Measurements from ENCODE around the gene RILP. TPM values are rescaled to one million over a fixed set of nuclear protein-coding genes. Genes with fewer than 3 reads are reported as not detected.
A peak's percentile ranks its signal among the peaks of the same experiment; 100 is the strongest.
"Not testable (repeated sequence)": the region's sequence is repeated elsewhere in the genome, so short reads cannot be mapped to it uniquely, and the experiment has no call there.

RILP gene
- total RNA-seq, 2 donors from 2014 or later = 38.6 to 60.7 TPM

- H3K36me3 ChIP-seq = peaks cover 25% of the 10 kb centered on the region
- no peak overlapping the region for H3K27ac ChIP-seq
- no peak for DNase-seq (ENCODE audit: low spot score)
- H3K9me3 ChIP-seq = no peaks in the 10 kb centered on the region
- no peak overlapping the region for H3K4me3 ChIP-seq
- H3K4me1 ChIP-seq = peaks cover 0 to 25% of the 10 kb centered on the region in 2 donors
- no peaks in the 10 kb centered on the region for H3K27me3 ChIP-seq
- TF ChIP-seq CTCF (IDR thresholded peaks at IDR 0.05) = no peak
Observed at GRCh38 chr17:1686086-1686485, 36.4 kb upstream of the RILP start.

- peaks cover 40% of the 10 kb centered on the region for H3K36me3 ChIP-seq
- H3K27ac ChIP-seq = peak within 1 kb of the TSS; percentile 93 to 94
- DNase-seq (ENCODE audit: low spot score) = peak; percentile 99
- peak in 1 of 2 donors; percentile 9 for TF ChIP-seq CTCF (IDR thresholded peaks at IDR 0.05)
- no peaks in the 10 kb centered on the region for H3K9me3 ChIP-seq
- no peaks in the 10 kb centered on the region for H3K27me3 ChIP-seq
- H3K4me1 ChIP-seq = peaks cover 0 to 25% of the 10 kb centered on the region in 2 donors
- peak within 1 kb of the TSS; percentile 86 for H3K4me3 ChIP-seq
Observed at GRCh38 chr17:1684378-1685189, 34.9 kb upstream of the RILP start, which contains the start of gene PRPF8. PRPF8 (minus strand) TSS chr17:1684867; CDS start chr17:1684571, 296 bp downstream.

- H3K27ac ChIP-seq = peak overlapping the region; percentile 93 to 94
- peaks cover 0 to 25% of the 10 kb centered on the region in 2 donors for H3K4me1 ChIP-seq
- peak overlapping the region; percentile 86 for H3K4me3 ChIP-seq
- H3K27me3 ChIP-seq = no peaks in the 10 kb centered on the region
- no peak for TF ChIP-seq CTCF (IDR thresholded peaks at IDR 0.05)
- DNase-seq (ENCODE audit: low spot score) = no peak
- no peaks in the 10 kb centered on the region for H3K9me3 ChIP-seq
- peaks cover 51% of the 10 kb centered on the region for H3K36me3 ChIP-seq
Observed at GRCh38 chr17:1683459-1683858, 33.8 kb upstream of the RILP start.

GRCh38 chr17:1676401-1676800 is 26.7 kb upstream of the RILP start:
- DNase-seq (ENCODE audit: low spot score) = no peak
- no peak for TF ChIP-seq CTCF (IDR thresholded peaks at IDR 0.05)
- Histone ChIP-seq H3K27me3 (no peaks in the 10 kb centered on the region), H3K4me3 (no peak overlapping the region), H3K4me1 (no peaks in the 10 kb centered on the region), H3K9me3 (no peaks in the 10 kb centered on the region), H3K27ac (no peak overlapping the region), H3K36me3 (peaks cover 100% of the 10 kb centered on the region)

GRCh38 chr17:1673041-1673785 is 23.5 kb upstream of the RILP start:
- no peak overlapping the region for H3K27ac ChIP-seq

GRCh38 chr17:1663934-1664333 is 14.3 kb upstream of the RILP start:
- H3K27ac ChIP-seq; H3K4me1 ChIP-seq; H3K4me3 ChIP-seq; H3K9me3 ChIP-seq; DNase-seq (ENCODE audit: low spot score); H3K27me3 ChIP-seq: not testable (repeated sequence)
- H3K36me3 ChIP-seq = peaks cover 83% of the 10 kb centered on the region

More at GRCh38 chr17:1673041-1673785, 23.5 kb upstream of the RILP start:
- no peak for DNase-seq (ENCODE audit: low spot score)
- no peaks in the 10 kb centered on the region for H3K27me3 ChIP-seq
- peaks cover 89% of the 10 kb centered on the region for H3K36me3 ChIP-seq
- no peak overlapping the region for H3K4me3 ChIP-seq
- no peaks in the 10 kb centered on the region for H3K9me3 ChIP-seq
- peaks cover 0 to 11% of the 10 kb centered on the region in 2 donors for H3K4me1 ChIP-seq
- TF ChIP-seq CTCF (IDR thresholded peaks at IDR 0.05) = no peak
